NCI-H345 treated with DMSO at 0.1 percent for 48 hours (cell line): ENCODE data around the gene CEP76.
"Not testable (repeated sequence)": the region's sequence is repeated elsewhere in the genome, so short reads cannot be mapped to it uniquely, and the experiment has no call there.

ENCODE experiments used
- DNase-seq: peaks from one replicate; lab custom pipeline; 2025; ENCODE audit not compliant: unreplicated experiment; lab: John Stamatoyannopoulos, UW

CEP76 gene

GRCh38 chr18:12645254-12645653 is 57.3 kb downstream of the CEP76 start:
- no peak for DNase-seq

GRCh38 chr18:12643756-12644155 is 58.8 kb downstream of the CEP76 start:
- DNase-seq, result not testable (repeated sequence)

GRCh38 chr18:12640881-12641200 is 61.7 kb downstream of the CEP76 start:
- DNase-seq, result no peak

GRCh38 chr18:12639990-12640880 is 62.3 kb downstream of the CEP76 start:
- no peak for DNase-seq

- no peak for DNase-seq
Measured at GRCh38 chr18:12638644-12639124, 63.8 kb downstream of the CEP76 start.

GRCh38 chr18:12637901-12638643 is 64.5 kb downstream of the CEP76 start:
- DNase-seq, result no peak

- DNase-seq, result no peak
Measured at GRCh38 chr18:12637393-12637792, 65.1 kb downstream of the CEP76 start.

GRCh38 chr18:12631831-12632477 is 70.6 kb downstream of the CEP76 start:
- no peak for DNase-seq

- no peak for DNase-seq
Measured at GRCh38 chr18:12630136-12630535, 72.4 kb downstream of the CEP76 start.

GRCh38 chr18:12628706-12629702 is 73.5 kb downstream of the CEP76 start:
- DNase-seq, result no peak

- not testable (repeated sequence) for DNase-seq
Measured at GRCh38 chr18:12627199-12627598, 75.3 kb downstream of the CEP76 start.

GRCh38 chr18:12625241-12625640 is 77.3 kb downstream of the CEP76 start:
- DNase-seq, result no peak
